ENCODE data around the gene HNRNPLL.

DNA sequence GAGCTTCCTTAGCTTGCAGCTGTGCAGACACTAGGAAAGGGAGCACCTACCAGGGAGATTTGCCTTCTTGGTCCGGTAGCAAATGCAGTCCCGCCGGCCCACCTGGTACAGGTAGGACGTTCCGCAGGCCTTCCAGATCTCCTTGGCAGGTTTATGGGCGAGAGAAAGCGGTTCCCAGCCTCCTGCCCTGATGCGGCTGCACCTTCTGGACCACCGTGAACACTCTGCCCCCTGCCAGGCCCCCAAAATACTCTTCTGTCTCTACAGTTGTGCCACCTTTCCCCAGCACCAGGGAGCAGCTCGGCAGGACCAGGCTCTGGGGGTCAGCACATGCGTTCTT is 67.4 kb downstream of the HNRNPLL start:
- TF ChIP-seq YY1 (IDR thresholded peaks at IDR 0.05; ENCODE audit: insufficient read depth, insufficient read length): no peak
- no peak for TF ChIP-seq ZNF274 (IDR thresholded peaks at IDR 0.05; ENCODE audit: low read depth, low read length)
